ENCODE measurements around the gene PRPF8. TPM values are rescaled to one million over a fixed set of nuclear protein-coding genes. Genes with fewer than 3 reads are reported as not detected.

Gene PRPF8
- total RNA-seq, 4 donors from 2014 or later, result 127 to 261 (median 195) TPM

GRCh38 chr17:1714980-1715802 is 30.5 kb upstream of the PRPF8 start:
- Histone ChIP-seq H3K27ac (peak overlapping the region; percentile 99 to 100 (median 100)), H3K9me3 (no peaks in the 10 kb centered on the region), H3K36me3 (peaks cover 0 to 29% of the 10 kb centered on the region in 2 donors), H3K4me1 (peaks cover 47 to 56% of the 10 kb centered on the region in 2 donors), H3K4me3 (peak overlapping the region; percentile 91 to 95 (median 94)), H3K27me3 (no peaks in the 10 kb centered on the region)
- intact Hi-C loops (cut with DNase I; ENCODE audit: low total_unique reads) (loop anchor here (1.0 to 5.0 kb wide), 3 partner anchors 46 to 138 kb away; partner anchors contain the start of gene RILP), in situ Hi-C loops (cut with MboI; ENCODE audit: low sequenced_read_pairs in 4 of 4) (loop anchor here in 1 of 4 donors (5.0 kb wide), 1 partner anchor 72 kb away; no protein-coding TSS in a partner anchor)
- TF ChIP-seq CTCF (IDR thresholded peaks at IDR 0.05 in 4 of 5, conservative IDR thresholded peaks at IDR 0.05 in 1 of 5), result no peak
- peak; percentile 66 to 73 for TF ChIP-seq POLR2A (IDR thresholded peaks at IDR 0.05)
- DNase-seq, result peak; percentile 96 to 99
- peak; percentile 32 to 41 for ATAC-seq

- intact Hi-C loops (cut with DNase I; ENCODE audit: low total_unique reads) (loop anchor here (1.0 kb wide), 1 partner anchor 45 kb away; no protein-coding TSS in a partner anchor), in situ Hi-C loops (cut with MboI; ENCODE audit: low sequenced_read_pairs in 4 of 4) (no loop called here)
- TF ChIP-seq POLR2A (IDR thresholded peaks at IDR 0.05) (peak in 1 of 2 donors; percentile 86), CTCF (IDR thresholded peaks at IDR 0.05 in 4 of 5, conservative IDR thresholded peaks at IDR 0.05 in 1 of 5) (no peak)
- no peaks in the 10 kb centered on the region for H3K9me3 ChIP-seq
- H3K36me3 ChIP-seq, result peaks cover 0 to 29% of the 10 kb centered on the region in 2 donors
- peak; percentile 11 to 21 for ATAC-seq
- peak; percentile 98 for DNase-seq
- H3K4me3 ChIP-seq, result peak overlapping the region; percentile 91 to 95 (median 94)
- H3K27me3 ChIP-seq, result no peaks in the 10 kb centered on the region
- H3K4me1 ChIP-seq, result peaks cover 42 to 62% of the 10 kb centered on the region in 2 donors
- H3K27ac ChIP-seq, result peak overlapping the region; percentile 99 to 100 (median 100)
Observed at GRCh38 chr17:1714427-1714979, 29.8 kb upstream of the PRPF8 start.

GRCh38 chr17:1713878-1714426 is 29.3 kb upstream of the PRPF8 start:
- intact Hi-C loops (cut with DNase I; ENCODE audit: low total_unique reads) (loop anchor here (1.0 kb wide), 1 partner anchor 45 kb away; no protein-coding TSS in a partner anchor), in situ Hi-C loops (cut with MboI; ENCODE audit: low sequenced_read_pairs in 4 of 4) (no loop called here)
- peak in 1 of 2 donors; percentile 57 for DNase-seq
- no peak for ATAC-seq
- no peak for TF ChIP-seq POLR2A (IDR thresholded peaks at IDR 0.05)
- peak in 3 of 5 experiments; percentile 33 to 36 (median 34) for TF ChIP-seq CTCF (IDR thresholded peaks at IDR 0.05 in 4 of 5, conservative IDR thresholded peaks at IDR 0.05 in 1 of 5)
- no peaks in the 10 kb centered on the region for H3K27me3 ChIP-seq
- H3K9me3 ChIP-seq, result no peaks in the 10 kb centered on the region
- peaks cover 0 to 29% of the 10 kb centered on the region in 2 donors for H3K36me3 ChIP-seq
- peaks cover 41 to 61% of the 10 kb centered on the region in 2 donors for H3K4me1 ChIP-seq
- peak overlapping the region; percentile 91 to 95 (median 94) for H3K4me3 ChIP-seq
- peak overlapping the region; percentile 99 to 100 (median 100) for H3K27ac ChIP-seq

DNA sequence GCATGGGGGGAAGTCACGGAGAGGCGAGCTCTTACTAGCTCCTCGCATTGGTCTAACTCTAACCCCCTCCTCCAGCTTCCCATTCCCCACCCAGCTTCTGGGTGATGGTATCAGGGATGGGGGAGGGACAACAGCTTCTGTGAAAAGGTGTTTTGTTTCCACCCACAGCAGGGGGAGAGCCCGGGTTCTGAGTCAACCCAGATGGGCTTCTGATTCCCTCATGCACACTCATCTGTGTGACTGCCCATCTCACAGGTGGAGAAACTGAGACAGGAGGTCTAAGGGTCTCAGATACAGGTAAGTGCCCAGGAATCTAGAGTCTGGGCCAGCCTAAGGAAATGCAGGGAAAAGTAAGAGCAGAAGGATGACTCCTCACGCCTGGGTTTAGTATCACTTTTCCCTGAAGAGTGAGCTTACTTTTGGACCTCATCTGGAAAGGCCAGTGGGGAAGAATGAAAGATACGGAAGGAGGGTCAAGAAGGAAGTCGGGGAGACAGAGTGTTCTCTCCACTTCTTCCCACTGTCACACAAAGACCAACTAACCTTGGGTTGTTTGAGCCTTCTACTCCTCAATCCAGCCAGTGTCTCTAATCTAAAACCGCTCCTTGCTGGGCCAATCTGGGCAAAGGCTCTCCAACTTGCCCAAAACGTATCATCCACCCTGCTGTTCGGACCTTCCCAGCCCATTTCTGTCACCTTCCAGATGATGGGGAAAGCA is 28.7 kb upstream of the PRPF8 start:
- Histone ChIP-seq H3K9me3 (no peaks in the 10 kb centered on the region), H3K4me1 (peaks cover 35 to 55% of the 10 kb centered on the region in 2 donors)

More for the DNA sequence above, 28.7 kb upstream of the PRPF8 start:
- intact Hi-C loops (cut with DNase I; ENCODE audit: low total_unique reads), result no loop called here
- TF ChIP-seq CTCF (IDR thresholded peaks at IDR 0.05 in 4 of 5, conservative IDR thresholded peaks at IDR 0.05 in 1 of 5) (no peak), POLR2A (IDR thresholded peaks at IDR 0.05) (no peak)
- H3K4me3 ChIP-seq, result peak overlapping the region; percentile 91 to 95 (median 94)
- H3K36me3 ChIP-seq, result peaks cover 0 to 29% of the 10 kb centered on the region in 2 donors
- no peak for DNase-seq
- no peaks in the 10 kb centered on the region for H3K27me3 ChIP-seq
- peak overlapping the region; percentile 99 to 100 (median 100) for H3K27ac ChIP-seq
- in situ Hi-C loops (cut with MboI; ENCODE audit: low sequenced_read_pairs in 4 of 4), result no loop called here
- ATAC-seq, result no peak

All from gastrocnemius medialis (tissue), 4 donors.